ENCODE results near the gene ZDHHC20.

DNA sequence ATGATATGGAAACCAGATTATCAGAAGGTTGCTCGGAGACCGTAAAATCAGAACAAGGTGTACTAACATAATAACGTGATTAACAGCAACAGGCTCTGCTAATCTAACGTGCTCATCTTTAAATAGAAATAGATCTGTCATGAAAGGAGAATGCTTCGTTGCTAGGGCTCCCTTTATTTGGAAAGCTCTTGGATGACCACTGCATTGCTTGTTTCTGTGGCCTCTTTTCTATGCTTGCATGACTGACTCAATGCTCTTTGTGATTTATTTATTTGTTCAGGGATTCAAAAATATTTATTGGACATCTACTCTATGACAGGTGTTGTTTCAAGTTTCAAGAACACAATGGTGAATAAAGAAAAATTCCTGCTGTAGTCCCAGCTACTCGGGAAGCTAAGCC is 22.3 kb upstream of the ZDHHC20 start:
- TF ChIP-seq CTCF (IDR thresholded peaks at IDR 0.05) (no peak), POLR2AphosphoS5 (IDR thresholded peaks at IDR 0.05) (no peak), POLR2A (IDR thresholded peaks at IDR 0.05) (no peak)
